IPS-NIHi11 (cell line): ENCODE data around the gene FHOD3.

Experiments used
- DNase-seq: peaks from one replicate; pipeline ENCODE4 v3.0.0; 2012; ENCODE audit warnings: mixed read lengths, low spot score

The FHOD3 gene

DNA sequence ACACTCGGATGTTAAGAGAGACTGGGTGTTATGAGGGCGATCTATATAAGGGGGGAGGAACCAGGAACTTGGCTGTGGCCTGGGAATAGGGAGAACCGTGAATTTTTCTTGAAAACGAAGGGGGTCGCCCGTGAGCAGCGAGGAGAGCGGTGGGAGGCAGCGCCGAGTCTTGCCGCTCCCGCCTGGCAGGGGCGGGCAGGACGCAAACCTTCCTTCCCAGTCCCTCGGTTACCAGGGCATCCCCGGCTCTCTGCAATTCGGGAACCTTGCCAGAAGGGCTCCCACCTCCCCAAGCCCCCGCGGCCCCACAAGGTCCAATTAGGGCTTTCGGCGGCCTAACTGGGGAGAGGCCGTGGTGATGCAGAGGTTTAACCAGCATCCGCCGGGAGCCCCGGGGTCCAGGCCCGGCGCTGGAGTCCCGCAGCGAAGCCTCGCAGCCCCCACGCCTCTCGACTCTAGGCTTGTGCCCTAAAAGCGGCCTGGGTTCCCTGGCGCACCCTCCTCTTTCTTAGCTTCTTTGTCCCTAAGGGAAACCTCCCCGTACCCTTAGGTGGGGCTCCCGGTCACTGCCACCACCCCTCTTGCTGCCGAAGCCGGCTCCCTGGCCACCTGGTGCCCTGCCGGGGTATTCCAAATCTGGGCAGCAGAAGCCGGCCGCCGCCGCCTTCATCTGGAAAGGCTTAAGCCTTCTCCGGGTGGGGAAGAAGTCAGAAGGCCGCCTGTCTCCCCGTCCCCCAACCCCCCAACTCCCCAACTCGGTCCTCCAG is 680 bp upstream of the FHOD3 start:
- peak; percentile 88 for DNase-seq

DNA sequence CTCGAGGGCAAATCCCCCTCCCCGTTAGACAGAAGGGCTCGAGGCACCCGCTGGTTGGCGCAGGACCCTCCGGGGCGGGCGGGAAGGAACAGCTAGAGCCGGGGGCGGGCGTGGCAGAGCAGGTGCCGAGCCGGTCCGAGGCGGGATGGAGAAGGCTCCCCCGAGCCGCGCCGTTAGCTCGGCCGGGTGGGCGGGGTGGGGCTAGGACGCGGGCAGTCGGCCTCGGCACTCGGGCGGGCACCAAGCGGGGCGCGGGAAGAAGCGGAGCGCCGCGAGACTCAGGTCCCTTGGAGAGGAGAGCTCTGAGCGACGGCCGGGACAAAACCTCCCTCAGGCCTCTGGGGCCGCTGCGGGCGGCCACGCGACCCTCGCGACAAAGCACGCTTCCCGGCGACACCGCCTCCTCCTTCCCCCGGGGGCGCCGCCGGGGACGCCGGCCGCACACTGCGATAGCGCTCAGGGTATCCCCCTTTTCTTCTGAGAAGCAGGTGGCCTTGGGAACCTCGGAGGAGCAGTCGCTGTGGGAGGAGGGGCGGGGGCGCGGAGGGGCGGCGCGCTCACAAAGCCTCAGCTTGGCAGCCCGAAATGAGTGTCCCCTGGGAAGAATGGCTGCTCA is 721 bp downstream of the FHOD3 start:
- peak; percentile 65 for DNase-seq

DNA sequence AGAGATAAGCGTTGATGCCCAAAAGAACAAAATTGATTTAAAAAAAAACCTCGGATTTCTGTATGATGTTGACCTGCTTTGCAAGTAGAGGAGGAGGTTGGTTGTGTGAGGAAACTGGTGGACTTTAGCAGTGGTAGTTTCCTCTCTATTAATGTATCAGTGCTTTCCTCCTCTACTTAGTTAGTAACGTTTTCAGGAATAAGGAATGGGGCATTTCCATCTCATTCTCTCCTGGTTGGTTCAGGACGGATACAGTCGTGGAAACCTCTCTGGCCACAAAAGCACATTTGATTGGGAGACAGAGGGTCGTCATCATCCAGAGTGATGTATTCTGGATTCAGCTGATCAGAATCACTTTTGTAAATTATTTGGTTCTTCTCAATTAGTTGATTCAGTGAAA is 1.5 kb downstream of the FHOD3 start:
- DNase-seq, result no peak

DNA sequence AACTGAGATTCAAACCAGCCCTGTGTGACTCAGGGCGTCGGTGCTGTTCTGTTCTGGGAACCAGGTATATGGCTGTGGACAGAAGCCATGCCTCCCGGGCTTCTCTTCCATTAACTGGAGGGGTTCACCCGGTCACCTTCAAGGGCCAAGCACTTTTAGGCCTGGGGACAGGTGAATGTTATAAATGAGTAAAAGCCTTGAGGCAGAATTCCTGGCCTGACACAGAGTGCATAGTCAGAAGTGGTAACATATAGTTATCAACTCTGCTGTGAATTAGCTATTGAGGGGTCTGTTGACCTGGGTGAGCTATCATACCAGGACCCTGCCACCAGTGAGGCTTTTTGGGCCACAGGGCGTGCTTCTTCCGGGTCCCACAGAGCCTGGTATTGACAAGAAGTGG is 2.7 kb downstream of the FHOD3 start:
- DNase-seq, result no peak

DNA sequence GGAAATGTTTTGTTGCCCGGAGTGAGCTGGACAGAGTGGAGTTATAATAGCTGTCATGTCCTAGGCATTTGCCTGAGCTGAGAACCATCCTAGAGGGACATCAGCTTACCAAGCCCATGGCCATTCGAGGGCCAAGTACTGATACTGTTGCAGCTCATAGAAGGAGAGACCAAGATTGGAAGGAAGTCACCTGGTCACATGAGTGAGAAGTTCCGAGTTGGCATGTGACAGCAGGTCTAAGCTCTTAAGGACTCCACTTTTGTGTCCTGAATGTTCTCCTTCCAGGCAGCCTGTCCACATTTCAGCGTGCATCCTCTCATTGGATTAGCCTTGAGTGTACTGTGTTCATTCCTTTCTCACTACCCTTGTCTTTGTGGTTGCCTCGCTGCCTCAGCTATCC is 4.4 kb downstream of the FHOD3 start:
- DNase-seq, result no peak

DNA sequence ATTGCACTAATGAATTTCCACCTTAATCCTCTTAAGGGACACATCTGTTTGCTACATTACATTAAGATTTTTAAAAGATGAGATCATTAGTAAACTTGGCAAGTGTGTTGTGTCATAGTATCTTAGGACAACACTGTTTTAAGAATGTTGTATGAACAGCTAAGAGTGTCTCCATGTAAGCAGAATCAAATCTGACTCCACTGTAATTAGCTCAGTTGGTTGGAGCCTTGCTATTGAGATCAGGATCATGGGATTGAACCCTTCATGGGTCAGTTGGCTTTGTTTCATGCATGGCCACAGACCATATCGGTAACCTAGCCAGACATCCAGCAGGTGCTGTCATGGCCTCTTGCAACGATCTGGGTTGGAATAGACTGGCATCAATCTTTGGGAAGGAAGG is 5.2 kb downstream of the FHOD3 start:
- no peak for DNase-seq

DNA sequence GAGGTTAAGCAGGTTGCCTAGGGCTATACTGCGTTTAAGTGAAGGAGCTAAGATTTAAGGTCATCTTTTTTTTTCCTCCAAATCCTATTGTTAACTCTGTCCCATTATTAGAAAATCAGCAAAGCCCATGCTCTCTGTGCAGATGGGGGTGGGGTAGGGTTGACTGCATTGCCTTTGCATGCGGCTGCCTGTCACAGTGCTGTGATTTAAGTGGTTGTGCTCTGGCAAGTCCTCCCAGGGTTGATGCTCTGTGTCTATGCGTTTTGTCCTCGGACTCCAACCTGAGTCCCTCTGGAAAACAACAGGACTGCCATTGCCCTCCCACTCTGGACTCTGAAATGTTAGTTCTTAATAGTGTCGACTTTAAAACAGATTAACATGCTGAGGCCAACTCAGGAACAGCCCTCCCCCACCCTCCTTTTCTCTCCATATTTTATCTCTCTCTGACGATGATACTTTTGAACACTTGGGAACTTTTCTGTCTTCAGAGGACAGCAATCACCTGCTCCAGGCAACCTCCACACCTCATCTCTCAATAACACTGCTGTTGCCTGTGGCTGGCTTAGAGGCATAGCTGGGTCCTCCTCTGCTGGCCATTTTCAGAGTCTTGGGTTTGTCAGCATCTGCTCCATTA is 5.8 kb downstream of the FHOD3 start:
- no peak for DNase-seq

DNA sequence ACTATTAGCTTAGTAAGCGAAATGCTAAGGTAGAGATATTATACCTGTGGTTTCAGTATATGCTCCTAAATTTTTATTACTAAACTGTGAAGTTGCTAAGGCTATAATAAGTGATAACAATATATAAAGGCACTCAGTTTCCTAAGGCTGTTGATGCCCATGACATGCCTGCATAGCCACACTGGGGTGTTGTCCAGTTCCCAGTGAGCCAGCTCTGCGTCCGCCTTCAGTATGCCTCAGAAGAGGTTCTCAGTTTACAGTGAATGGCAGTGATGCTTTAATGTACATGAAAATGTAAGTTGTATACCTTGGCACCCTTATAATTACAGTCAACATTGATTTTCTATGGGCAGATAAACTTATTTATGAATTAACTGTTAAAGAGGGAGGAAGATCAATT is 7.2 kb downstream of the FHOD3 start:
- no peak for DNase-seq

DNA sequence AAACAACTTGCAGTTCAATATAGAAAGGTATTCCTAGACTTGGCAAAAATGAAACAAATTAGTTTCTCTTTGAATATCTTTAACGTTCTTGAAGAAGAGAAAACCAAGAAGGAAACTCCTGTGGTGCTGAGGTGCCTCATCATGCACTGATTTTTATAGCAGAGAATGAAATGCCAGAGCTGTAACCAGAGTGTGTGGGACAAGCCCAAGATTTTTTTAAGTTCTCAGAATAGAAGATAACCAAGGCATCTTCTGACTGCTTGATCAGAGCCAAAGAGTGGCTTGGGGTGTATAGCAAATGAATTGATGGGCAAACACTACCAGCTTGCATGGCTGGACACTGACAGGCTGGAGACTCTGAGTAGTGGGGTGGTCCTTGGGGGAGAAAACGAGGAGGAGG is 7.9 kb downstream of the FHOD3 start:
- no peak for DNase-seq

DNA sequence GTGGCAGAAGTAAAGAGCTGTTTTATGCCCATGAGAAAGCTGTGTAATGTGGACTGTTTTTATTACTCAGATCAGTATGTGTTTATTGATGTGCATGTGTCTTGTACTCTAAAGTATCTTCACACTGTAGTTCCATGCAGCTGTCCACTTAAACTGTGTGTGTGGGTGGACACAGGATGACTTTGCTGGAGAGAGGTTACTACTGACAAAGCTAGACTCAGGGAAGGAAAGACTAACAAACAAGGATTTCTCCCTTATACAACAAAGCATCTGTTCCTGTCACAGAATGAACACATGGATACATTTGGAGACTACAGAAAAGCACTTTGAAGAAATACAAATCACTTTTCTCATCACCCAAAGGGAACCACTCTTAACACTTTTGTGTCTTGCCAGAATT is 10.0 kb downstream of the FHOD3 start:
- no peak for DNase-seq

DNA sequence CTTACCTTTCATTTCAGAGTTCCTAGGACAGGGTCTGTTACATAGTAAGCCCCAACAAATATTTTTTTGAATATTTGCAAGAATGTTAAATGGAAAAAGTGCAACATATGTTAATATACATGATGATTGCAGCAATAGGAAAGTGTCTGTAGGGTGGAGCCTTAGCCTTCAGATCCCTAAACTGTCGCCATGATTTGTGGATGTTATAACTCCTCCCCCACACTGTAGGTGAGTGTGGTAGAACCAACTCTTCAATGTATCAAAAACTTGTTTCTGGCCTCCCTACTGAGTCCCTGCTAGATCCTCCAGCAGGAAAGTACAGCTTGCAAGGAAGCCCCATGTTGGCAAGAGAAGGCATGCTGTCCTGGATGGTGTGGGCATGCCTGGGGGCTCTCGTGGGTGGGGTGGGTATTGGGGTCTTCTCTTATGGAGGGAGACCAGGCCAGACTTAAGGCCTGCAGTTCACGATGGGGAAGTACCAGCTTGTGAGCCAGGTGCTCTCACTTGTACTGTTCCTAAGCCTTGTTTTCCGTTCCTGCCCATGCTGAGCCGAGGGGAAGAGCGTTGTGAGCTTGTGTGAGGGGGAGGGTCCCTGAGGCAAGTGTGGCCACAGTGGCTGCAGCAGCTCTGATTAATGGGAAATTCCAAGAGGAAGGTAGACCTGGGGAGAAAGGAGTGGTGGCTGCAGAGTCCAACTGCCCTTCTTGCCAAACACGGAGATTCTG is 11.4 kb downstream of the FHOD3 start:
- DNase-seq, result no peak

DNA sequence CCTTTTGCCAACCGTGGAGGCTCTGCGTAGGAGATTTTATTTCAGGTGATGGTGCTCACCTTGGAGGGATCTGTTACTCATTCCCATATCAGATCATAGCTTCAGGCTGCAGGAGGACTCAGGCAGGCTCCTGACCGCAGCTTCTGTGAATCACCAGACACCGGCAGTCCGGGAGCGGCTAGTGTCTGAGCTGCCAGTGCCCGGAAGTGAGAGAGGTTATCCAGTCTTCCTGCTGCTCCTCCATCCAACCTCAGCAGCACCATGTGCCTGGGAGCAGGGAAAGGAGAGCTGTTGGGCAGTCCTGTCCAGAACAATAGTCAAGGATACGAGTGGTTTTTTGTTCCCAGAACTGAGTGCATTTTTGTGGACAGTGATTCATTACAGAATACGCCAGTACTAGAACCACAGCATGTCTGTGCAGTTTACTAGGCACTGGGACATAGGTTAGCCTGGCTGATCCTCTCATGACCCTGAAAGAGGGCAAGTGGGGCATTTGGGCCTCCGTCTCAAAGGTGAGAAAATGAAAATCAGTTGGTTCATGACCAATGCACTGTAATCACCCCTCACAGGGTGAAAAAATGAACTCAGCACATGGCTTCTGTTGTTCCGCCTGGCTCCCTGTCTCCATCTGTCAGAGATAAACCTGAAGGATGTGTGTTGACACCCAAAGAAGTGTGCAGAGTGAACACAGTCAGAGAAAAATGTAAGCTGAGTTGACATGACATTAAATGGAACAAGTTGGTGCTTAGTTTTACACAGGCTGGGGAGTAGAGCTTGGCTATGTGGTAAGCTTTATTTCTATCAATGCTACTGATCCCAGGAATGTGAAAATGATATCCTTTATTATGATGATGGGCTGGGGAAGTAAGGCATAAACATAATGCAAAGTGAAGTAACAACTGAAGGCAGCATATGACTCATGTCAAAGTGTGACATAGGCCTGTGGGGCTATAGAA is 12.2 kb downstream of the FHOD3 start:
- no peak for DNase-seq

DNA sequence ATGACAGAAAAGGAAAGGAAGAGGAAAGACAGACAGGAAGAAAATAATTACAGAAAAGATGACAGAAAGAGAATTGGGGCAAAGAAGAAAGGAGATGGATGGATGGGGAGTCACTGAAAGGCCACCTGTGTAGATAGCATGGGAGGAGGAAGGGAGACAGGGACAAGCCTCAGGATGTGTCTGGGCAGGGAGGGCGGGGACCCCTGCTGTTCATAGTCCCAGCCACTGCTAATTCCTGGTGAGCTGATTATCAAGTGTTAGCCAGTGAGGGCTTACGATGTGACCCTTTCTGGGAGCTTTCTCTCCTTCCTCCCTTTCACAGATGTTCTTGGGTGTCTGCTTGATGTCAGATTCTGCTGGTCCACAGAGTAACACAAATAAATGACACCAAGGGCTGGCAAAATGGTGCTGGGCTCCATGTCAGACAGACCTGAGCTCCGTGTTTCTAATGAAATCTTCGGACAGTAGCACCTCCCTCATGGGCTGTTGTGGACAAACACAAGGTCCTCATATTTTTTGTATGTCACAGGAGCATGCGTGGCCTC is 13.6 kb downstream of the FHOD3 start:
- DNase-seq, result no peak

DNA sequence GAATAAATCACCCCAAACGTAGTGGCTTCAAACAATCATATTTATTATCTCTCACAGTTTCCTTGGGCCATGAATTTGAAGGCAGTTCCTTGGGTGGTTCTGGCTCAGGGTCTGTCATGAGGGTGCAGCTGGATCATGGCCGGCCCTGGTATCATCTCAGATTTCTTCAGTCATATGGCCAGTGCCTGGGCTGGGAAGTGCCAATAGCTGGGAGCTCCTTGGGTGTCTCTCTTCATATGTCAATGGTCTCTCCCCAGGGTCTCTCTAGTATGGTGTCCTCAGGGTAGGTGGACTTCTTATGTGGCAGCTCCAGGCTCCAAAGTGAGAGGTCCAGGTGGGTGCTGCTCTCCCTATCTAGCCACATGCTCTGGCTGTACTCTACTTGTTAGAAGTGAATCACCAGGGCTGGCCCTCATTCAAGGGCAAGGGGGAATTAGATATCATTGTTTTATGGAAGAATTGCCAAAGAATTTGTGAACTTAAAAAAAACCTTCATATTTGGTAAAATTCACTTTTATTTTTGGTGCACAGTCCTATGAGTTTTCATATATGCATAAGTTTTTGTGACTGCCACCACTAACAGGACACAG is 15.4 kb downstream of the FHOD3 start:
- no peak for DNase-seq

DNA sequence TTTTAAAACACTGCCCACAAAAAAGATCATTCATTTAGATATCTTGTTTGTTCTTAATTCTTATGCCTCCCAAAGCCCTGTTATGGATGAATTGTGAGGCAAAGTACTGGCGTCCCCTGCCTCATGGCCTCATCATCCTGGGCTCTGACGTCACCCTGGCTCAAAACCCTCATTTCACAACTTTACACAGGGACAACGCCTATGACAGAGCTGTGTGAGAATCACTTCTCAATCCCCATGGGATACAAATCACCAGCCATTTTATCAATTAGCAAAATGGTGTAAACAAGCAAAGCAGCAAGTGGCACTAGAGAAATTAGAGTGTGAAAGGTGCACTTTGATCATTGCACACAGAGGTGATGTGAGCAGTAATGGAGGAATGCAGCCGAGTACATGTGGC is 16.6 kb downstream of the FHOD3 start:
- DNase-seq, result no peak

DNA sequence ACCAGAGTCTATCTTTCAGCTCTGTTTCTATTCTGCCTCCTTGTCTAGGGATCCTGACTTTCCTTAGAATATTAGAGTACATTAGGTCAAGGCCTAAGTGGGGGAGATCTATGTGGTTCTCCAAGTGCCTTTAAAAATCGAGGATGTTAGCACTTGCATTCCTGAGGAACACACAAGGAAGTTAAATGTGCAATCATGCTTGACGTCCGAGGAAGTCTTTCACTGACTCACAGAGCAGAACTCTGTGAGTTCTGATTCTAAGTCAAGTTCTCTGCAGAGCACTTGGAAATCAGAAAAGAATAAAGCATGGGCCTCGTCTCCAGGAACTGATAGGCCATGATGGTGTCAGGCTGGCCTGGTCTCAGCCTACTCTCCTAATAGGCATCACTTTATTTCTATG is 17.2 kb downstream of the FHOD3 start:
- DNase-seq, result no peak

DNA sequence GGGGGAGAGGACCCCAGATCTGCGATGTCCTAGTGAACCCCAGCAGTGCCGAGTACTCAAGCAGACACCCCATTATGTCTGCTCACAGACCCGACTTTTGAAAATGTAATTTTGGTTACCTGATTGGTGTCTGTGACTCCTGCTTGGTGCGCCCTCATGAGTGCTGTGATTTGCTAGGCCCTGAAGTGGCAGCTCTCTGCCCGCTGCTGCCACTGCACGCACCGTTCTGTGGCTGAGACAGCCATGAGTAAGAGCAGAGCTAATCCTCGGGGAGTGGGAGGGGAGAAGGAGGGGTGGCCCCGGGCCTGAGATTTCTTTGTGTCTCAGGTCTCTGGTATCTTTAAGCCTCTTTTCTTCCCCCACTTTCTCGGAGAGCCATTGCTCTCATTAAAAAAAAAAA is 18.2 kb downstream of the FHOD3 start:
- DNase-seq, result no peak

DNA sequence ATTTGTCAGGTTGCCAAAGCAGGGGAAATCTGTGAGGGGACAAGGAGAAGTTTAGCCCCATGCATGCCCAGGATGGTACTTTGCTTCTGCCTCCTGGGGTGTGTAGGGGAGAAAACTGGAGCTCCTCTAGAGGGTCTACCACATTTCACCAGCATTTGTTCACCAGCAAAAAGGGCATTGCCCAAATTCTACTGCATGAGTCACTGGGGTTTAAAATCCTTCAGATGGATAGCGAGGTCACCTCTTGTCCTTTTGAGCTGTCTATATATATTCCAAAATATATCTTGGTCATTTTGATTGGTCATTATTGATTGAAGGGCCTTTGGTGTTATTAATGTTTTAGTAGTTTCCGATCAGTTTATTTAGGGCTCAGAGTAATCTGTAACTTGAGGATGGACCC is 18.7 kb downstream of the FHOD3 start:
- DNase-seq, result no peak

DNA sequence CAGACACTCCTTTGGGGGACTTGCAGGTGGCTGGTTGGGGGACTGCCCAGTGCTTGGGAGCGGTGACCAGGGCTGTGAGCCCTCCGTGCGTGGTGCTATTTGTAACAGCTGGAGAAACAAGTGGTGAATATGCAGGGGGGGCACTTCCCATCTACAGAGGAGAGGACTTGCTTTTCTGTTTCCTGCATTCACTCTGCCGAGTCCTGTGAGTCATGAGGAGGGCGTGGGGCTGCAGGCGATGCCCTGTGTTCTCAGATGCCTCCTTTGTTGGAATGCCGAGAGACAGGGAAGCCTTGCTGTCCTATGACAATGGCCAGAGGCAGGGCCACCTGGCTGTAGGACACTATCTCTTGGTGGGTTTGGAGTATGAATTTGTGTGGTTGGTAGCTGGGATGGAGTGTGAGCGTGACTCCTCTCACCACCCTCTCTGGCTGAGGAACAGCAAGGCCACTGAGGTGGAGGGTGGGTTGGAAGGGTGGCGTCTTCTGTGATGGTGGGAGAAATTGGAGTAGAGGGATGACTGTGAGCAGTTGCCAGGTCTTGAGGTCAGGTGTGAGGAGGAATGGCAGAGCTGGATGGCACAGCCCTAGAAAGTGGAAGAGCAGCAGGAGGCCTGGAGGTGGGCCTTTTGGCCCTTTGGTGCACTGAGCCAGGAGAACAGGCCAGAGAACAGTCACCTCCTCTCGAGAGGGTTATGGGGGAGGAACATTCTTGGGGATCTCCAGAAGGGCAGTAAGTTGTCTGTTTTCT is 24.3 kb downstream of the FHOD3 start:
- DNase-seq, result no peak

DNA sequence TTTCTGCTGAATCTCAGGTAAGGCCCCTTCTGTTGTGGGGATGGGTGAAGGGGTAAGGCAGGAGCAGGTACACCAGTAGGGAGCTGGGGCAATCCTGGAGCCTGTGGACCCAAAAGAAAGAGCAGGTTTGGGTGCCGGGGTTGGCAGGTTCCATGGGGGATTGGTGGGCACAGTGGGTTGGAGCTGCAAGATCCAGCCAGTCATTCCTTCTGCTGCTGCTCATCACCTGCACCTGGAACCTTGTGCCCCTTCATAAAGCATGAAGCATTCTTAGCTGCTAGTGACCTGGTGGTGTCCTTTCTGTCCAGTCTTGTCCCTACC is 24.9 kb downstream of the FHOD3 start:
- DNase-seq, result no peak

DNA sequence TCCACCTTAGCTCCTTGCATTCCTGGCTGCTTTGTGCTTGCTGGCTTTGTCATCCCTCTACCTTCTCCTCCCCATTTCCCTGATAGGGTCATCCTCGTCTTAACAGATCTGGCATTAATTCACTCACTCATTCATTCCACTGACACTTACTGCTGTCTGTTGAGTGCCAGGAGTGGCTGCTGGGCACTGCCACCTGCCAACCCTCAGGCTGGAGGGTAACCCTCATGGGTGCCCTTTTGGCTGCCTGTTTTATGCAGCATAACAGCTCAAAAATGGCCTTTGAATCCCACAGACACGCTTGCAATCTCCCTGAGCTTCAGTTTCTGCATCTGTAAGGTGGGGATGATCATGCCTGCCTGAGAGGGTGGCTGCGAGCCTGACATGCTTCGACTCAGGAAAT is 25.2 kb downstream of the FHOD3 start:
- DNase-seq, result no peak
